WTC11 (cell line): Measurements from ENCODE around the gene CYP39A1. TPM values are rescaled to one million over a fixed set of nuclear protein-coding genes. Genes with fewer than 3 reads are reported as not detected.

Experiments
- ATAC-seq: fragments of 200-7000 bp; cut with Tn5 transposase; 2 replicates; pipeline ENCODE4 v1.10.0; 2021; ENCODE audit warnings: mild to moderate bottlenecking, moderate library complexity
- CTCF ChIA-PET: fragments of 300-600 bp; sonication (Branson Sonifier 250); formaldehyde crosslinking; loops from one replicate; lab custom pipeline; 2021; ENCODE audit warnings: antibody characterized with exemption; lab: Charles Lee
- POLR2A ChIA-PET: fragments of 350-600 bp; sonication (Branson Sonifier 250); formaldehyde crosslinking; loops from one replicate; lab custom pipeline; 2021; ENCODE audit warnings: antibody characterized with exemption; lab: Charles Lee
- DNase-seq: peaks from one replicate; pipeline ENCODE4 v3.0.0; 2021; ENCODE audit warnings: low spot score
- H3K27ac Mint-ChIP-seq: 2 replicates; pipeline ENCODE4 v1.8.0; 2021; ENCODE audit warnings: mixed read lengths
- H3K27me3 Mint-ChIP-seq: 2 replicates; pipeline ENCODE4 v1.8.0; 2021; ENCODE audit warnings: low read depth, mild to moderate bottlenecking, moderate library complexity, mixed read lengths
- H3K36me3 Mint-ChIP-seq: 2 replicates; pipeline ENCODE4 v1.8.0; 2021; ENCODE audit warnings: mixed read lengths
- H3K4me1 Mint-ChIP-seq: 2 replicates; pipeline ENCODE4 v1.8.0; 2022; ENCODE audit warnings: mixed read lengths
- H3K4me3 Mint-ChIP-seq: 2 replicates; pipeline ENCODE4 v1.8.0; 2021; ENCODE audit warnings: mild to moderate bottlenecking, moderate library complexity, mixed read lengths
- H3K9me3 Mint-ChIP-seq: 2 replicates; pipeline ENCODE4 v1.8.0; 2021; ENCODE audit warnings: mixed read lengths
- ARID4B ChIP-seq: sonication (generic); formaldehyde crosslinking; IDR thresholded peaks from 2 replicates; pipeline ENCODE4 v1.8.0; 2023; ENCODE audit warnings: missing genetic modification reagents, mild to moderate bottlenecking, borderline replicate concordance
- ATF6 ChIP-seq: sonication (generic); formaldehyde crosslinking; IDR thresholded peaks from 2 replicates; pipeline ENCODE4 v1.8.1; 2023; ENCODE audit warnings: mild to moderate bottlenecking, missing genetic modification reagents
- CBFB ChIP-seq: sonication (generic); formaldehyde crosslinking; IDR thresholded peaks from 2 replicates; pipeline ENCODE4 v1.8.1; 2022; ENCODE audit warnings: mild to moderate bottlenecking, low read depth, missing genetic modification reagents
- GABPB1 ChIP-seq: sonication (generic); formaldehyde crosslinking; IDR thresholded peaks from 2 replicates; pipeline ENCODE4 v1.8.1; 2023; ENCODE audit warnings: mild to moderate bottlenecking, missing genetic modification reagents
- HMGA2 ChIP-seq: fragments of 250-450 bp; sonication (Bioruptor Pico); IDR thresholded peaks from 2 replicates; pipeline ENCODE4 v1.4.0; 2021; ENCODE audit warnings: mild to moderate bottlenecking, moderate library complexity
- IRF2 ChIP-seq: sonication (generic); formaldehyde crosslinking; IDR thresholded peaks from 2 replicates; pipeline ENCODE4 v1.8.0; 2022; ENCODE audit warnings: low read depth, missing genetic modification reagents, borderline replicate concordance
- JAZF1 ChIP-seq: fragments of 250-450 bp; sonication (Bioruptor Pico); IDR thresholded peaks from 2 replicates; pipeline ENCODE4 v1.9.0; 2021; ENCODE audit warnings: moderate library complexity, mild to moderate bottlenecking, inconsistent platforms
- JUN ChIP-seq: sonication (generic); formaldehyde crosslinking; IDR thresholded peaks from 2 replicates; pipeline ENCODE4 v1.8.0; 2023; ENCODE audit warnings: mild to moderate bottlenecking, missing genetic modification reagents
- KAT7 ChIP-seq: sonication (generic); formaldehyde crosslinking; IDR thresholded peaks from 2 replicates; pipeline ENCODE4 v1.8.1; 2023; ENCODE audit warnings: missing genetic modification reagents, mild to moderate bottlenecking, borderline replicate concordance
- NFATC4 ChIP-seq: fragments of 250-450 bp; sonication (Bioruptor Pico); IDR thresholded peaks from 2 replicates; pipeline ENCODE4 v1.9.0; 2021; ENCODE audit warnings: mild to moderate bottlenecking
- NR3C1 ChIP-seq: sonication (generic); formaldehyde crosslinking; conservative IDR thresholded peaks from 2 replicates; pipeline ENCODE4 v1.8.1; 2023; ENCODE audit warnings: low read depth, mild to moderate bottlenecking, missing genetic modification reagents
- PRDM15 ChIP-seq: sonication (generic); formaldehyde crosslinking; IDR thresholded peaks from 2 replicates; pipeline ENCODE4 v1.8.0; 2022; ENCODE audit warnings: missing genetic modification reagents
- RORB ChIP-seq: fragments of 250-450 bp; sonication (Bioruptor Pico); IDR thresholded peaks from 2 replicates; pipeline ENCODE4 v1.9.0; 2021; ENCODE audit warnings: mild to moderate bottlenecking
- SMAD3 ChIP-seq: sonication (generic); formaldehyde crosslinking; IDR thresholded peaks from 2 replicates; pipeline ENCODE4 v1.8.0; 2022; ENCODE audit warnings: missing genetic modification reagents, mild to moderate bottlenecking, borderline replicate concordance
- USF2 ChIP-seq: sonication (generic); formaldehyde crosslinking; IDR thresholded peaks from 2 replicates; pipeline ENCODE4 v1.8.1; 2023; ENCODE audit warnings: mild to moderate bottlenecking, missing genetic modification reagents, moderate library complexity
- ZNF425 ChIP-seq: fragments of 250-450 bp; sonication (Bioruptor Pico); conservative IDR thresholded peaks from 2 replicates; pipeline ENCODE4 v1.9.0; 2021; ENCODE audit warnings: mild to moderate bottlenecking
- ZNF671 ChIP-seq: fragments of 250-450 bp; sonication (Bioruptor Pico); IDR thresholded peaks from 2 replicates; pipeline ENCODE4 v1.8.0; 2021; ENCODE audit warnings: mild to moderate bottlenecking
- total RNA-seq: library from RNA; stranded (reverse); gene quantifications from 3 replicates; pipeline ENCODE4 v1.2.3, GENCODE V29; 2021

Gene CYP39A1
- total RNA-seq, 1 experiment from 2014 or later: 1.6 TPM

- TF ChIP-seq ARID4B (no peak), USF2 (CRISPR knock-in tag) (no peak), SMAD3 (CRISPR knock-in tag) (no peak), KAT7 (CRISPR knock-in tag) (no peak), ZNF671 (CRISPR knock-in tag) (no peak), RORB (no peak), JAZF1 (CRISPR knock-in tag) (no peak)
These were observed 148.4 kb downstream of the CYP39A1 start (continued) for GRCh38 chr6:46504242-46504641.

GRCh38 chr6:46502486-46503119, 150.0 kb downstream of the CYP39A1 start:
- H3K36me3 Mint-ChIP-seq: no peaks in the 10 kb centered on the region
- no peaks in the 10 kb centered on the region for H3K27me3 Mint-ChIP-seq
- ATAC-seq: no peak
- H3K4me1 Mint-ChIP-seq: no peaks in the 10 kb centered on the region
- no peak for DNase-seq
- ChIA-PET CTCF (no interaction called here), POLR2A (no interaction called here)
- no peak overlapping the region for H3K4me3 Mint-ChIP-seq
- H3K9me3 Mint-ChIP-seq: no peaks in the 10 kb centered on the region
- H3K27ac Mint-ChIP-seq: no peak overlapping the region
- TF ChIP-seq JUN (CRISPR knock-in tag) (no peak), PRDM15 (no peak), ATF6 (CRISPR knock-in tag) (no peak), JAZF1 (CRISPR knock-in tag) (no peak), GABPB1 (CRISPR knock-in tag) (no peak), HMGA2 (CRISPR knock-in tag) (no peak), ZNF425 (CRISPR knock-in tag) (no peak), RORB (no peak), IRF2 (CRISPR knock-in tag) (no peak), NFATC4 (CRISPR knock-in tag) (no peak), NR3C1 (no peak), CBFB (CRISPR knock-in tag) (no peak), ARID4B (no peak)
